Spleen (tissue), 7 donors: ENCODE measurements around the gene ADGRV1.

Source experiments
- POLR2A ChIP-seq, 3 donors: fragments of 450-650 bp; IDR thresholded peaks; one replicate each; pipeline ENCODE4 v1.5.1; 2017; ENCODE audit warnings: antibody characterized with exemption in 3 of 3, mild to moderate bottlenecking in 1 of 3
- TF ChIP-seq, protein P1 (sequence below), 11 experiments: fragments of 200-600 bp in 7 of 11; fragments of 450-650 bp in 4 of 11; sonication (generic) in 4 of 11; IDR thresholded peaks in 8 of 11; conservative IDR thresholded peaks in 3 of 11; 1 replicate in 7 of 11; 2 replicates in 4 of 11; pipeline versions ENCODE4 v1.4.0 to v1.8.0; 2016 to 2021; ENCODE audit warnings: antibody characterized with exemption in 11 of 11, inconsistent platforms in 4 of 11, mild to moderate bottlenecking in 1 of 11
- donor health status: DM: no; HTN: no; CAD: no; lungs with moderate emphysema.
- donor health status: DM: no; HTN: no; CAD: no.
- donor health status: DM: no; HTN: no; CAD: no.

DNA sequence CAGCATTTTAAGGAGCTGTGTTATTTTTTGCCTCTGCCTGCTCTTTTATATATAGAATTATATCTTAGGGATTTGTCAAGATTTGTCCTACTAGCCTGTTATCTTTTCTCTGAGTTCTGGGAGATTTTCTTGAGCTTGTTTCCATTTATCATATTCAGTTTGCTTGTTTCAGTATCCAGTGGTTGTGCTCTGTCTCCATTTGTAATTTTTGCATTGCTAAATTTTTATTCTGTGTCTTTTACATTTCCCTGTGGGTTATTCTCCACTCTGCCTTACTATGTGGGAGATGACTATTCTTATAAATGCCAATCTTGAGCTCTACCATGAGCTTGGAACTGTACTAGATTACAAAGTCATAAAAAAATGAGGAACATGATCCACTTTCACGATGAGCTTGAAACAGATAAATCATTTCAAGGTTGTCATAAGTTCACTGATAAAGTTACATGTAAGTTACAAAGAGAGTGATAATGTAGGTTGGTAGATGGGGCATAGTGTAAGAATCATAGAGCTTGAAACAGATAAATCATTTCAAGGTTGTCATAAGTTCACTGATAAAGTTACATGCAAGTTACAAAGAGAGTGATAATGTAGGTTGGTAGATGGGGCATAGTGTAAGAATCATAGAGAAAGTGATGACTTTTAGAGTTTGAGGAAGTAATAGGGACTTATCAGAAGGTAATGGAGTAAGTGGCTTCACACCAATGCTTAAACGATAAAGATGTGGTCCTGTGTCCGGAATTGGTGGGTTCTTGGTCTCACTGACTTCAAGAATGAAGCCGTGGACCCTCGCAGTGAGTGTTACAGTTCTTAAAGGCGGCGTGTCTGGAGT, 287.3 kb downstream of the ADGRV1 start:
- TF ChIP-seq POLR2A (IDR thresholded peaks at IDR 0.05), result no peak
- TF ChIP-seq, protein P1, sequence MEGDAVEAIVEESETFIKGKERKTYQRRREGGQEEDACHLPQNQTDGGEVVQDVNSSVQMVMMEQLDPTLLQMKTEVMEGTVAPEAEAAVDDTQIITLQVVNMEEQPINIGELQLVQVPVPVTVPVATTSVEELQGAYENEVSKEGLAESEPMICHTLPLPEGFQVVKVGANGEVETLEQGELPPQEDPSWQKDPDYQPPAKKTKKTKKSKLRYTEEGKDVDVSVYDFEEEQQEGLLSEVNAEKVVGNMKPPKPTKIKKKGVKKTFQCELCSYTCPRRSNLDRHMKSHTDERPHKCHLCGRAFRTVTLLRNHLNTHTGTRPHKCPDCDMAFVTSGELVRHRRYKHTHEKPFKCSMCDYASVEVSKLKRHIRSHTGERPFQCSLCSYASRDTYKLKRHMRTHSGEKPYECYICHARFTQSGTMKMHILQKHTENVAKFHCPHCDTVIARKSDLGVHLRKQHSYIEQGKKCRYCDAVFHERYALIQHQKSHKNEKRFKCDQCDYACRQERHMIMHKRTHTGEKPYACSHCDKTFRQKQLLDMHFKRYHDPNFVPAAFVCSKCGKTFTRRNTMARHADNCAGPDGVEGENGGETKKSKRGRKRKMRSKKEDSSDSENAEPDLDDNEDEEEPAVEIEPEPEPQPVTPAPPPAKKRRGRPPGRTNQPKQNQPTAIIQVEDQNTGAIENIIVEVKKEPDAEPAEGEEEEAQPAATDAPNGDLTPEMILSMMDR (IDR thresholded peaks at IDR 0.05 in 8 of 11, conservative IDR thresholded peaks at IDR 0.05 in 3 of 11), result no peak
